PC-9 (cell line): ENCODE measurements around the gene OGDH.

Source experiments
- CTCF ChIP-seq: fragments of 200-600 bp; sonication (generic); conservative IDR thresholded peaks from 2 replicates; pipeline ENCODE4 v1.6.1; 2017; ENCODE audit warnings: mixed run types, antibody characterized with exemption, mild to moderate bottlenecking, moderate library complexity
- EZH2 ChIP-seq: fragments of 200-600 bp; sonication (generic); IDR thresholded peaks from 2 replicates; pipeline ENCODE4 v1.8.0; 2017; ENCODE audit warnings: antibody characterized with exemption, low read depth

GRCh38 chr7:44634187-44634838, 27.9 kb downstream of the OGDH start:
- TF ChIP-seq CTCF (no peak), EZH2 (no peak)
